Dermis blood vessel endothelial cell (primary cell): ENCODE data around the gene CHST11. TPM values are rescaled to one million over a fixed set of nuclear protein-coding genes. Genes with fewer than 3 reads are reported as not detected.

Source experiments
- DNase-seq: peaks from one replicate; pipeline ENCODE4 v3.0.0; 2010
- total RNA-seq: library from RNA; depleted of rRNA; stranded (reverse); fragments of >200 nt; gene quantifications from 2 replicates; pipeline ENCODE4 v1.2.3, GENCODE V29; 2014

Gene CHST11
- total RNA-seq, 1 donor from 2014 or later, result 10.0 TPM

GRCh38 chr12:104635607-104636343 lies 179.0 kb downstream of the CHST11 start:
- no peak for DNase-seq

GRCh38 chr12:104636496-104636895 lies 179.7 kb downstream of the CHST11 start:
- DNase-seq, result no peak

GRCh38 chr12:104637604-104638003 lies 180.9 kb downstream of the CHST11 start:
- DNase-seq, result no peak

- DNase-seq, result no peak
These were observed 181.6 kb downstream of the CHST11 start for GRCh38 chr12:104638218-104638850.

GRCh38 chr12:104638851-104639240 lies 182.1 kb downstream of the CHST11 start:
- DNase-seq, result no peak

- no peak for DNase-seq
These were observed 184.2 kb downstream of the CHST11 start for GRCh38 chr12:104640956-104641355.

- DNase-seq, result no peak
These were observed 185.1 kb downstream of the CHST11 start for GRCh38 chr12:104641862-104642261.

- no peak for DNase-seq
These were observed 186.5 kb downstream of the CHST11 start for GRCh38 chr12:104643093-104643818.

GRCh38 chr12:104643819-104644669 lies 187.3 kb downstream of the CHST11 start:
- DNase-seq, result peak; percentile 39

GRCh38 chr12:104648756-104649155 lies 192.0 kb downstream of the CHST11 start:
- peak; percentile 18 for DNase-seq

- DNase-seq, result no peak
These were observed 192.6 kb downstream of the CHST11 start for GRCh38 chr12:104649217-104649824.

GRCh38 chr12:104649921-104650320 lies 193.2 kb downstream of the CHST11 start:
- no peak for DNase-seq

- DNase-seq, result peak; percentile 95
These were observed 193.8 kb downstream of the CHST11 start for GRCh38 chr12:104650541-104650940.

- no peak for DNase-seq
These were observed 195.1 kb downstream of the CHST11 start for GRCh38 chr12:104651811-104652210.

- DNase-seq, result no peak
These were observed 195.6 kb downstream of the CHST11 start for GRCh38 chr12:104652358-104652757.

GRCh38 chr12:104652910-104653309 lies 196.2 kb downstream of the CHST11 start:
- no peak for DNase-seq

GRCh38 chr12:104653730-104654664 lies 197.2 kb downstream of the CHST11 start:
- peak; percentile 29 for DNase-seq

GRCh38 chr12:104654665-104655609 lies 198.2 kb downstream of the CHST11 start:
- no peak for DNase-seq

- DNase-seq, result no peak
These were observed 199.6 kb downstream of the CHST11 start for GRCh38 chr12:104656383-104656782.

- no peak for DNase-seq
These were observed 200.2 kb downstream of the CHST11 start for GRCh38 chr12:104656921-104657320.
